Vagina (tissue), 2 donors: Measurements from ENCODE around the gene RETNLB.

Experiments used
- POLR2AphosphoS5 ChIP-seq, 2 donors: sonication (generic); formaldehyde crosslinking; IDR thresholded peaks; one replicate each; pipeline ENCODE4 v1.9.0; 2017; ENCODE audit warnings: antibody characterized with exemption in 2 of 2, mild to moderate bottlenecking in 2 of 2, low read depth in 1 of 2; ENCODE audit not compliant: insufficient read depth in 1 of 2
- TF ChIP-seq, protein P1 (sequence below), 3 experiments: fragments of 450-650 bp in 2 of 3; fragments of 200-600 bp in 1 of 3; sonication (generic) in 1 of 3; IDR thresholded peaks; one replicate each; pipeline ENCODE4 v1.5.1; 2017 to 2019; ENCODE audit warnings: antibody characterized with exemption in 3 of 3, mild to moderate bottlenecking in 2 of 3, moderate library complexity in 2 of 3

GRCh38 chr3:108728105-108728504, 29.1 kb downstream of the RETNLB start:
- no peak for TF ChIP-seq POLR2AphosphoS5 (IDR thresholded peaks at IDR 0.05; ENCODE audit: insufficient read depth in 1 of 2, low read depth in 1 of 2)
- TF ChIP-seq, protein P1, sequence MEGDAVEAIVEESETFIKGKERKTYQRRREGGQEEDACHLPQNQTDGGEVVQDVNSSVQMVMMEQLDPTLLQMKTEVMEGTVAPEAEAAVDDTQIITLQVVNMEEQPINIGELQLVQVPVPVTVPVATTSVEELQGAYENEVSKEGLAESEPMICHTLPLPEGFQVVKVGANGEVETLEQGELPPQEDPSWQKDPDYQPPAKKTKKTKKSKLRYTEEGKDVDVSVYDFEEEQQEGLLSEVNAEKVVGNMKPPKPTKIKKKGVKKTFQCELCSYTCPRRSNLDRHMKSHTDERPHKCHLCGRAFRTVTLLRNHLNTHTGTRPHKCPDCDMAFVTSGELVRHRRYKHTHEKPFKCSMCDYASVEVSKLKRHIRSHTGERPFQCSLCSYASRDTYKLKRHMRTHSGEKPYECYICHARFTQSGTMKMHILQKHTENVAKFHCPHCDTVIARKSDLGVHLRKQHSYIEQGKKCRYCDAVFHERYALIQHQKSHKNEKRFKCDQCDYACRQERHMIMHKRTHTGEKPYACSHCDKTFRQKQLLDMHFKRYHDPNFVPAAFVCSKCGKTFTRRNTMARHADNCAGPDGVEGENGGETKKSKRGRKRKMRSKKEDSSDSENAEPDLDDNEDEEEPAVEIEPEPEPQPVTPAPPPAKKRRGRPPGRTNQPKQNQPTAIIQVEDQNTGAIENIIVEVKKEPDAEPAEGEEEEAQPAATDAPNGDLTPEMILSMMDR (IDR thresholded peaks at IDR 0.05) = no peak
